ENCODE data around the gene SNCAIP. TPM values are rescaled to one million over a fixed set of nuclear protein-coding genes. Genes with fewer than 3 reads are reported as not detected.

Gene SNCAIP
- total RNA-seq, 1 experiment from 2014 or later: not detected

DNA sequence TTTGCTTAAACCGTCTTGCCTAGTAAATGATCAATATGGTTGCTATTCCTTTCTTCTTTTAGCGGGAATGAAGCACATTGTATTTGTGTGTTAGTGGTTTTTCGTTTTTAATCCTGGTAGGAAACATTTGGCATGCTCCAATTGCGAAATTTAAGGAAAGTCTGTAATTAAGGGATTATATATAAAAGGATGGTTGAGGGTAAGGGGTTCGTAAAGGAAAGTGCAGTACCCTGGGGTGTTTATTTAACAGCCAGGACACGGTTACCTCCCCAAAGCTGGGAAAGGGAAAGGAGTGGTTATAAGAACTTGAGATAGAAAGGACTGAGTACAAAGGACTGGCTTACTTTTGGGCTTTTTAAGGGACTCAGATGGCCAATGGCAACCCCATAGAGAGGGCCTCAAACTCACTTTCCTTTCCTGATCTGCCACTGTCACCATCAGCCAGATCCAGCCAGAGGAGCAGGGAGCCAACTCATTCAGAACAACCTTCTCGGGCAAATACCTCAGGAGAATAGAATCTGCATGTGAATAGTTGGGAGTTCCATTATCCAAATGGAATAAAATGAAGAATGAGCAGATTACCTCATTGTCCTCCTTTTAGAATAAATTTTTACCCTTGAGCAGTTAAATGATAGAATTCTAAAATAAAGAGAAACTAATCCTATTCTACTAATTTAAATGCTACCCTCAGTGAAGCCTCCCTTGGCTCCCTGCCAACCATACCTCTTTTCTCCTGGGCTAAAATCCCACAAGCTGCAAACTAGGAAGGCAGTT lies 117.7 kb downstream of the SNCAIP start:
- in situ Hi-C loops (cut with HindIII; ENCODE audit: low pct_unique_long_range_greater_than_20kb, low sequenced_read_pairs): no loop called here
- no peak for DNase-seq (ENCODE audit: low read depth, low spot score)

DNA sequence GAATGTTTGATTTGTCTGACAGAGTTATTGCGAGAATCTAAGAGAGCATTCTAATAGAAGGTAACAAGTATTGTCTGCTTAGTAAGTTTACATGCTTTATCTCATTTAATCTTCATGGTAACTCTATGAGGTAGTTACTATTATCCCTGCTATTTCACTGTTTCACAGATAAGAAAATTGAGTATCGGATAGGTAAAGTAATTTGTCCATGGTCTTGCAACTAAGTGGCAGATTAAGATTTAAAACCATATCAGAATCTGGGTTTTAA lies 118.2 kb downstream of the SNCAIP start:
- no peak for DNase-seq (ENCODE audit: low read depth, low spot score)
- in situ Hi-C loops (cut with HindIII; ENCODE audit: low pct_unique_long_range_greater_than_20kb, low sequenced_read_pairs): no loop called here

DNA sequence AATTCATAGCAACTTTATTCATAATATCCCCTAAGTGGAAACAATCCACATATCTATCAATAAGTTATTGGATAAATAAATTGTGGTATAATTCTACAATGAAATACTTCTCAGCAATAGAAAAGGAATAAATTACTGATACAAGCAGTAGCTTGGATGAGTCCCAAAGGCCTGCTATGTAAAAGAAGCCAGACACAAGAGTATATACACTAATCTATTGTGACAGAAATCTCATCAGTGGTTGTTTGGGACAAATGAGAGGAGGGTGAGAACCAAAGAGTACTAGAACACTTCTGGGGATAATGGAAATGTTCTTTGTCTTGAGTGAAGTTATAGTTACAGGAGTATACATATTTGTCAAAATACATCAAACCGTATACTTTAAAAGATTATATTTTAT lies 119.3 kb downstream of the SNCAIP start:
- in situ Hi-C loops (cut with HindIII; ENCODE audit: low pct_unique_long_range_greater_than_20kb, low sequenced_read_pairs): no loop called here
- no peak for DNase-seq (ENCODE audit: low read depth, low spot score)

DNA sequence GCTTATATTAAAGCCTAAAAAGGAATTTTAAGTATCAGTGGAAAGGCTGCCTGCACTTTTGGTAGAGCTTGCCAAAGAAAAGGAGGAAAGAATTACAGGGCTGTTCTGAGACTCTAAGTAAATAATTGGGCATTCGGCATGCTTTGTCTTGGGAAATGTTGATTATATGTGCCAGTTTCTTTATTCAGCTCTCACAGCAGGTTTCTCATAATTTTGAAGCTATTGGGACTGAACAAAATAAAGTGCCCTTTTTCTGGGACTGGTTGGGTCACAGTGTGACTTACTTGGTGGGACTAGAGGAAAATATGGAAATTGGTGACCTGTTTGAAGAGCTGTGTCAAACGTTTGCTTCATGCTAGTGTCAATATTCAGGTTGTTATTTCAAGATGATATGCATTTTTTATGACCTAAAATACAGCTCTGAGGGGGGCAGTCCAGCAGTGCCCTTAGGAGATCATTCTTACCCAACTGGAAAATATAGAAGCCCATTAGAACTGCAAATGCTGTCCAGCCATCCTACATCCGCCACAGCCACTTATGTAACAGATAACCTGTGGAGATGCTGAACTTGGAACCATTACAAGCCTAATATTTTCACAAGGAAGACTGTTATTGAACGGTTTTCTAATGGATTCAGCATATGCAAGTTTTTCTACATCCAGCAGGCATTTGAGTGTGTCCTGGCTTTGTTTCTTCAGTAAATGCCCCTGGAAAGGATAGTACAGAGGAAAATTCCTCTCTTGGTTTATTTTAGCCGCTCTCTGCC lies 122.4 kb downstream of the SNCAIP start:
- no peak for DNase-seq (ENCODE audit: low read depth, low spot score)
- in situ Hi-C loops (cut with HindIII; ENCODE audit: low pct_unique_long_range_greater_than_20kb, low sequenced_read_pairs): no loop called here

DNA sequence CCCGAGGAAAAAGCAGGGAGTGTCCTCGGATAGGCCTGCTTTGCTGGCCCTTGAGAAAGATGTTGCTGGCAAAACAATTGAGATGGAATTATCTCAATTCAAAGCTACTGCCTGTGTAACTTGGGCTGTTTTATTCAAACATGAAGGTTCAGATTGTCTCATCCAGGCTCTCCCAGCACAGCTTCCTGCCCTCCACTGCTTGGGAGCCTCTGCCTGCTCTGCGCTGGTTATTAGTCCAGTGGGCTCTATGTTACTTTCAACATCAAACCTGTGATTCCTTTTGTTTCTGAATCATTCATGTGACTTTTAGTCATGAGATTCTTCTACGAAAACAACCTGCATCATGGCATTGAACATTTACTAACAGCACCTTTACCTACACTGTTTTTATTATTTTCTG lies 123.2 kb downstream of the SNCAIP start:
- DNase-seq (ENCODE audit: low read depth, low spot score): no peak
- in situ Hi-C loops (cut with HindIII; ENCODE audit: low pct_unique_long_range_greater_than_20kb, low sequenced_read_pairs): no loop called here

DNA sequence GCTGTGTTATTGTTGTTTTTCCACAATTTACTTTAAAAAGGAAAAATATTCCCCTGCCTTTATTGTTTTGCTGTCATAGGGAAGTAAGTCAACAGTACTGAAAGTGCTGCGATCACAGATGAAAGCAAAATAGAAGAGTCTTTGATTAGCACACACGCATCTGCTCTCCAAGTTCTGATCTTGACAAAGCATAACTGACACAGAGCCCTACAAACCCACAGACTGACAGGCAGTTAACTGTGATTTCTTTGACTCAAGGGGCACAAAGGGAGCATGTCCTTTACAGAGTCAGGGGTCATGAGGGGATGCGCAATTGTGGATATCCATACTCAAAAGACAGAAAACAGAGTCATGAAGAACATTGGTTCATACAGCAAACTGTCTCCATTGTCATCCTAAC lies 123.7 kb downstream of the SNCAIP start:
- in situ Hi-C loops (cut with HindIII; ENCODE audit: low pct_unique_long_range_greater_than_20kb, low sequenced_read_pairs): no loop called here
- DNase-seq (ENCODE audit: low read depth, low spot score): peak; percentile 11

DNA sequence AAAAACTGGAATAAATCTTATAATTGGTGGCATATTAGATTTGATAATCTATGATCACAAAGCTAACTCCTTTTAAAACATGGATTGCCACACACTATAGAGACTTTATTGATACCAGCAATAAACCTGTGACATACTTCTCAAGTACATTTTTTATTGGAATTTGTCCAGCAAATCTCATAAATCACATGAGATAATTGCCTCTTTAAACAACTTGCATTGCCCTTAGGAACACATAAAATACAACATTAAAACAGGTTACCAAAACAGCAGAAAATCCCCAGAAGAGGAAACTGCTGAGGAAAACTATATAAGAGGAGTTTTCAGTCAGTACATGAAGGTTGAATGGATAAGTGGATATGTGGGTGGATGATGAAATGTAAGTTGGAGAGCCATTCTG lies 124.6 kb downstream of the SNCAIP start:
- in situ Hi-C loops (cut with HindIII; ENCODE audit: low pct_unique_long_range_greater_than_20kb, low sequenced_read_pairs): no loop called here
- DNase-seq (ENCODE audit: low read depth, low spot score): no peak

DNA sequence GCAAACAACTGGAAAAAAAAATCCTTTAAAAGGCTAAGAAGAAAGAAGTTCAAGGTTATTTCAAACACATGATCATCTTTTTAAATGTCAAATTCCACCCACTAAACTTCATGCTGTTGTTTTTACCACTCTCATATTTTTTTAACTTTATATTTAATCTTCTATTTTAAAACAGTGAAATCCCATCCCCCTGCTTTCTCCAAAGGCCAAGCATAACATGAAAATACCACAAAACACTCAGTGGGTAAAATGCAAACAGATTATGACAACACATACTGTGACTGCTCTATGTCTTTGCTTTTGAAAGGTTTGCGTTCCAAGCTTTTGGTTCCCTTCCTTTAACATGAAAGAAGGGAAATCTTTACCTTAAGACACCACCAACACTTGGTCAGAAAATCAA lies 127.6 kb downstream of the SNCAIP start:
- no peak for DNase-seq (ENCODE audit: low read depth, low spot score)
- in situ Hi-C loops (cut with HindIII; ENCODE audit: low pct_unique_long_range_greater_than_20kb, low sequenced_read_pairs): no loop called here

DNA sequence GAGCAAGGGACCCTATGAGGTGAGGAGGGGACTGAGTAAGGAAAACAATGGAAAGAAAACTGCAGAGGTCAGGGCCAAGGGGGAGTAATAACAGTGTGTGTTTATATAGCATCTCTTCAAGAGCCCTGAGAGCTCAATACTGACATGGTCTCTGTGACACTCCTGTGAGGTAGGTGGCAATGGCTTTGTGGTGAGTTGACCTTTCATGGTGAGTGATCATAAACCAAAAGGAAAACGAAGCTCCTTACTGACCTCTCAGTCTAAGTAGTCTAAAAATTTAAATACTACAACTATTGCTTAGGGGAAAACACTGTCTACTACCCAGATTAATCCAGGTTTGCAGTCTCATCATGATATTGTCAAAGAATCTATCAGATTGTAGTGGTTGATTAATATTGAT lies 130.9 kb downstream of the SNCAIP start:
- no peak for DNase-seq (ENCODE audit: low read depth, low spot score)
- in situ Hi-C loops (cut with HindIII; ENCODE audit: low pct_unique_long_range_greater_than_20kb, low sequenced_read_pairs): no loop called here

DNA sequence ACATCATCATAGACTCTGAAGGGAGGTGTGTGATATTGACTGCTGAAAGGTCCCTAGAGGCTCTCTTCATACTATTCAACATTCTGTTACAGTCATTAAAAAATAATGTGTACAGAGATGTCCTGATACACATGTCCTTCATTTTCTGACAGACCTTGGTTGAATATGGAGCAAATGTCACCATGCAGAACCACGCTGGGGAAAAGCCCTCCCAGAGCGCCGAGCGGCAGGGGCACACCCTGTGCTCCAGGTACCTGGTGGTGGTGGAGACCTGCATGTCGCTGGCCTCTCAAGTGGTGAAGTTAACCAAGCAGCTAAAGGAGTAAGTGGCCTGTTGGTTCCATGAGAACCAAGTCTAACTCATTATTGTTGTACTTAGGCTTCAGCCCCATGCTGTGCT lies 132.4 kb downstream of the SNCAIP start:
- DNase-seq (ENCODE audit: low read depth, low spot score): no peak
- in situ Hi-C loops (cut with HindIII; ENCODE audit: low pct_unique_long_range_greater_than_20kb, low sequenced_read_pairs): no loop called here

DNA sequence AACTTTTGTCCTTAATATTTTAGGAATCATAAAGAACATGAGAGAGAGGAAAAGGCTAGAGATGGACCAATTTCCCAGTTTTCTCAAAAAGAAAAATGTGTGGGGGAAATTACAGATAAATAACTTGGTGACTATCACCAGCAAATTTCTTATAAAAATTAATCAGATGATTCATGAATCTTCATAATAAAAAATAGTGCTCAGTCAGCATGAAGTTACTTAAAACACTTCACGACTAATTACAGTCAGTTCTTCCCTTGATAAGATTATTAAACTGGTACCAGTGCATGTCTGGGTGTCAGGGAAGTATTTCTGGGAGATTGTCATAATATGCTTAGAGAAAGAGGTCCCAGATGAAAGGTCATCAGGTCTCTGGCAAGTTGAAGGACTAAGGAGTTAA lies 133.0 kb downstream of the SNCAIP start:
- in situ Hi-C loops (cut with HindIII; ENCODE audit: low pct_unique_long_range_greater_than_20kb, low sequenced_read_pairs): no loop called here

DNA sequence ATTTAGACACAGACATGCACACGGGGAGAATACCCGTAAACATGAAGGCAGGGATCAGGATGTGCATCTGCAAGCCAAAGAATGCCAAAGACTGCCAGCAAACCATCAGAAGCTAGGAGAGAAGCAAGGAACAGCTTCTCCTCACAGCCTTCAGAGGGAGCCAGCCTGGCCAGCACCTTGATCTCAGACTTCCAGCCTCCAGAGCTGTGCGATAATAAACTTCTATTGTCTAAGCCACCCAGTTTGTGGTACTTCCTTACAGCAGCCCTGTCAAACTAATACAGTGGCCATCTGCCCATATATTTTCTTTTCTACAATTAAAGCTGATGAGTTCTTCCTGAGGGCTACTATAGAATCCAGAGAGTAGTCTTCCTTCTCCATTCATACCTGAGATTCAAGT lies 135.0 kb downstream of the SNCAIP start:
- no peak for DNase-seq (ENCODE audit: low read depth, low spot score)

More for the DNA sequence above, 133.0 kb downstream of the SNCAIP start:
- DNase-seq (ENCODE audit: low read depth, low spot score): no peak

DNA sequence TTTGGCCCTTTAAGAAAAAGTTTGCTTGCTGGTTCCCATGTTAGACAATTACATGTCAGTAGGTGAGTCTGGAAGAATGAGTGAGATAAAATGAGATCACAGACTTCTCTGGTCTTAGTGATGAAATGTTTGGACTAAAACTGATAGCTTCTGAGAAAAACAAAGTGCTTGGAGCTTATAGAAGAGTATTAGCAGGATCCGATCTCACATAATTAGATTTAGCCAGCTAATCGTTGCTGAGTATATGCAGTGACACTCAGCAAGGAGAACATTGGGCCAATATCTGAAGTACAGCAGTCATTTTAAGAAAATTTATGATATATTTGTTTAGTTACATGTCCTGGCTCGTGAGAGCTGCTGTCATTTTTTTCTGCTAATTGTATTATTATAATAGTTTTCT lies 135.8 kb downstream of the SNCAIP start:
- DNase-seq (ENCODE audit: low read depth, low spot score): no peak
- in situ Hi-C loops (cut with HindIII; ENCODE audit: low pct_unique_long_range_greater_than_20kb, low sequenced_read_pairs): no loop called here

More for the DNA sequence above, 135.0 kb downstream of the SNCAIP start:
- in situ Hi-C loops (cut with HindIII; ENCODE audit: low pct_unique_long_range_greater_than_20kb, low sequenced_read_pairs): no loop called here

DNA sequence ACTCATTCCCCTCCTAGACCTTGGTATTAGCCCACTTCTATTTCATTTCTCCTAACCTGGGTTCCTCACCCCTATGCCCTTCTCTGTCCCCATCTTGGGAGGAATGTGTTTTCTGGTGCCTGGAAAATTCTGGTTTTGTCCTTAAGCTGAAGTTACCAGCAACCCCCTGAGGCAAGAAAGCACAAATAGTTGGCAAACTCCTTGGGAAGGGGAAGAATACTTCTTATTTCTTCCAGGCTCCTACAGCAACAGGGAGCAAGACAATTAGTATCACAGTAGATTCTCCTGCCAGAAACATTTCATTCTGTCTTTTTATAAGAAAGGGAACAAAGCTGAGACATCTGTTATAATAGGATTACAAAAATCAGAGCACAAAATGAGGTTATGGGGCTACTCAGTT lies 142.5 kb downstream of the SNCAIP start:
- DNase-seq (ENCODE audit: low read depth, low spot score): no peak
- in situ Hi-C loops (cut with HindIII; ENCODE audit: low pct_unique_long_range_greater_than_20kb, low sequenced_read_pairs): no loop called here

DNA sequence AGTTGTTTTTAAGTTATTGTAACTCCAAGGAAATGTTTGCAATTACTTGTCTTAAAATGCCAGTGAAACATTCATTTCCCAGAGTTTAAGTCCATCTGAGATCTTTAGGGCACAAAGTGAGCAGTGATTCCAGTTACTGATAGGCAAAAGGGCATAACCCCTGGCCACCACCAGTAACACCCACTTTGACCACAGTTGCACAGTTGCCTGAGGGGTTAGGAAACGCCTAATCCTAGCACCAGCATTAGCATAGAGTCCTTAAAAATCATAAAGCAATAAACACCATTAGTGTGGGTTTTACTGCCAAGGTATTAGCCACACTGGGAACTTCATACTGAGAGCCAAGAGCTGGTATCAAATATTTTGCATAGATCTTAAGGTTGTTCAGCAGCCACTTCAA lies 143.9 kb downstream of the SNCAIP start:
- in situ Hi-C loops (cut with HindIII; ENCODE audit: low pct_unique_long_range_greater_than_20kb, low sequenced_read_pairs): no loop called here
- no peak for DNase-seq (ENCODE audit: low read depth, low spot score)

DNA sequence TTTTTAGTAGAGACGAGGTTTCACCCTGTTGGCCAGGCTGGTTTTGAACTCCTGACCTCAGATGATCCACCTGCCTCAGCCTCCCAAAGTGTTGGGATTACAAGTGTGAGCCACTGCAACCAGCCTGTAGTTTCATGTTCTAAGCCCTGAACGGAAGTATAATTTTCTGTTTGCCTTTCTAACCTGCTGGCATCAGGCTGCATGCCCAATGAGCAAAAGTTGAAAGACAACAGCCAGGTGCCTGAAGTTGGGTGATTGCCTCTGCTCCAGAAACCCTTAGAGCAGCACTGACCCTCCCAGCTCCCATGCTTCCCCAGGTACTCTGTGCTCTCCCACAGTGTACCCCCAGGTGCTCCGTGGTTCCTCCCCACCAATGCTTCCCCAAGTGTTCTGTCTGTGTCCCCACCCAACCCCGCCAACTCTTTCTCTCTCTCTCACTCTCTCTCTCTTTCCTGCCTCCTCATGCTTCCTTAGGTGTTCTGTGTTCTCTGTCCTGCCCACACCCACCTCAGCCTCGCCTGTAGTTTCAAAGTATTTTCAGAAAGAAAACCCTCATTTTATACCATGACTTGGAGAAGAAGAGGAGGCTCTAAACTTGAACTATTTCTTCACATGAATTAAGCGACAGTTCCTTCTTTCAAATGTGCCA lies 145.3 kb downstream of the SNCAIP start:
- in situ Hi-C loops (cut with HindIII; ENCODE audit: low pct_unique_long_range_greater_than_20kb, low sequenced_read_pairs): no loop called here

DNA sequence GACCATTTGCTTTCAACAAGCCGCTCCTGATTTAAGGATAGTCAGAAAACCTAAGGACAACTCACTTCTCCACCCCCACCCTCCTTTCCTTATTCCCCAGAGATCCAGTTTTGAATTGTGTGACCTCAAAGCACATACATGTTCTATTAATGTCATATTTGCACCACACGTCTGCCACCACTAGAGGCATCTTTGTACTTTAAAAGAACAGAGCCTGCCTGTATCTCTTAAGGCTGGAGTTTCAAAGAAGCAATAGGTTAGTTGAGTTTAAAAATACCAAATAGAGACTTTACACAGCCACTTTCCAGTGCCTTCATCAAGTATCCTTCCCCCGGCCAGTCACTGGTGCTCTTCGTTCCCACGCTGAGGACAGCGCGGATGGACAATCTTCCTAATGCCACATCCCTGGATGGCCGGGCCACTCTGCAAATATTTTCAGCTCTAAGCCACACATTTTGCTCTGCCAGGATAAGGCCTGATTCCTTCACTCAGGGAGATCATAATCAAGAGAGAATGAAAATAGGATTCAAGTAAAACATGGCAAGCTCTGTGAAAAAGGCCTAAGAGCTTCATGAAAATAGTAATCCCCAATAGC lies 146.3 kb downstream of the SNCAIP start:
- in situ Hi-C loops (cut with HindIII; ENCODE audit: low pct_unique_long_range_greater_than_20kb, low sequenced_read_pairs): no loop called here
- DNase-seq (ENCODE audit: low read depth, low spot score): peak; percentile 52

More for the DNA sequence above, 145.3 kb downstream of the SNCAIP start:
- no peak for DNase-seq (ENCODE audit: low read depth, low spot score)

DNA sequence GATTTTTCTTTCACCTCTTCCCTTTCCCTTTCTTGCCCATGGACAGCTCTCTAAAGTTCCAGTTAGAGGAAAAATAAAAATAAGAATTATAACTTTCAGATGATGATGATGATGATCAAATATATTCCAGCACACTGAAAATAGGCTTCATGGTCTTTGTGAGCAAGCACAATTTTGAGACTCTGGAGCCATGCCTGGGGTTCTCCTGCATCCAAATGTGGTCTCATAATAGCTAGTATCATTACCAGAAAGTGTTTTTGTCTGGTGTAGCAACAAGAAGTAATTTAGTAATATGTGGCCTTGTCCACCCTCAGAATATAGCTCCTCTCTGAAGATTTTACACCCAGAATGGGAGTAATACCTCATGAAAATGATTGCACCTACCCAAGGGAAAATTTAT lies 150.4 kb downstream of the SNCAIP start:
- no peak for DNase-seq (ENCODE audit: low read depth, low spot score)
- in situ Hi-C loops (cut with HindIII; ENCODE audit: low pct_unique_long_range_greater_than_20kb, low sequenced_read_pairs): no loop called here
